LNCAP (cell line): ENCODE data around the gene MAP1A.

Experiments
- TF ChIP-seq, protein P1 (sequence below): fragments of 450-650 bp; IDR thresholded peaks from 2 replicates; pipeline ENCODE4 v1.5.1; 2017; ENCODE audit warnings: mild to moderate bottlenecking

The MAP1A gene

DNA sequence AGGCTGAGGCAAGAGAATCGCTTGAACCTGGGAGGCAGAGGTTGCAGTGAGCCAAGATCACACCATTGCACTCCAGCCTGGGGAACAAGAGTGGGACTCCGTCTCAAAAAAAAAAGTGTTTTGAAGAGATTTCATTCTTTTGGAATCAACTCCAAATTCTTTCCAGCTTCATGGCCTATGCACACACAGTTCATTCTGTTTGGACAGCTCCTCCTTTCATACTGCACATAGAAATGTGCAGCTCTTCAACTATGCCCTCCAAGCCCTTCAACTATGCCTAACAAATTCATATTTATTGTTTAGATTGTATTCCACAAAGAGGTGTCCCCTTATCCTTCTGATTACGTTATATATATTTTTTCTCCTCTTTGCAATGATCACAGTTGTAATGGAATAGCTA, 28.6 kb upstream of the MAP1A start:
- TF ChIP-seq, protein P1, sequence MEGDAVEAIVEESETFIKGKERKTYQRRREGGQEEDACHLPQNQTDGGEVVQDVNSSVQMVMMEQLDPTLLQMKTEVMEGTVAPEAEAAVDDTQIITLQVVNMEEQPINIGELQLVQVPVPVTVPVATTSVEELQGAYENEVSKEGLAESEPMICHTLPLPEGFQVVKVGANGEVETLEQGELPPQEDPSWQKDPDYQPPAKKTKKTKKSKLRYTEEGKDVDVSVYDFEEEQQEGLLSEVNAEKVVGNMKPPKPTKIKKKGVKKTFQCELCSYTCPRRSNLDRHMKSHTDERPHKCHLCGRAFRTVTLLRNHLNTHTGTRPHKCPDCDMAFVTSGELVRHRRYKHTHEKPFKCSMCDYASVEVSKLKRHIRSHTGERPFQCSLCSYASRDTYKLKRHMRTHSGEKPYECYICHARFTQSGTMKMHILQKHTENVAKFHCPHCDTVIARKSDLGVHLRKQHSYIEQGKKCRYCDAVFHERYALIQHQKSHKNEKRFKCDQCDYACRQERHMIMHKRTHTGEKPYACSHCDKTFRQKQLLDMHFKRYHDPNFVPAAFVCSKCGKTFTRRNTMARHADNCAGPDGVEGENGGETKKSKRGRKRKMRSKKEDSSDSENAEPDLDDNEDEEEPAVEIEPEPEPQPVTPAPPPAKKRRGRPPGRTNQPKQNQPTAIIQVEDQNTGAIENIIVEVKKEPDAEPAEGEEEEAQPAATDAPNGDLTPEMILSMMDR = no peak

DNA sequence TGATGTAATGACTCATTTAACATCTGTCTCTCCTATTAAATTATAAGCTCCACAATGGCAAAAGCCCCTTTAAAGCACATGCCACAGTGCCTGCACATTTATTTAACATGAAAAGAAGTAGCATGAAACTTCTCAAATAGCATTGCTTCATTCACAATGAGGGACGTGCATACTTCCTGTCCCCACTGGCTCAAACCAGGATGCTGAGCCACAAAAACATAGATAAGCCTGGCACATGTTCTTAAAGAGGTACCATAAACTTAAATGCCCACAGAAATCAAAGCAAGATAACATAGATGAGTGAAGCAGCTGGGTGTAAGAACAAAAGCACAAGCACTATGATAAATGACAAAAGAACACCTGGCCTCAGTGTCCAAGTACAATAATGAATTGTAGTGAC, 28.2 kb upstream of the MAP1A start:
- TF ChIP-seq, protein P1 = no peak

DNA sequence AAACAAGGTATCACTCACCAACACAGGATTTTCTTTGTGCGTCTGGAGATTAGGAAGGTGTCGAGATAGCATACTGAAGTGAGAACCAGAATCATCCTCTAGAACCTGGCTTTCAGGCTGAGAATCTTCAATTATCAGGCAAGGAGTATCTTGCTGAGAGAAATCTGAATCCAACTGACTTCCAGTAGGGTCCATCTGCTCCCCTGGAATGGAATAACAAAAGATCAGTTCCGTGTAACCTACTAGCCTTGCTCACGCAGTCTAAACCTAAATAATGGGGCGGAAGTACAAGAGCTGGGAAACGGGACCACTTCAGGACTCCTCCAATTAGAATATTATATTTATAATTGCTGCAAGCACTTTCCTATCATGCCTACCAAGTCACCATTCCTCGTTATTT, 25.1 kb upstream of the MAP1A start:
- TF ChIP-seq, protein P1 = no peak

DNA sequence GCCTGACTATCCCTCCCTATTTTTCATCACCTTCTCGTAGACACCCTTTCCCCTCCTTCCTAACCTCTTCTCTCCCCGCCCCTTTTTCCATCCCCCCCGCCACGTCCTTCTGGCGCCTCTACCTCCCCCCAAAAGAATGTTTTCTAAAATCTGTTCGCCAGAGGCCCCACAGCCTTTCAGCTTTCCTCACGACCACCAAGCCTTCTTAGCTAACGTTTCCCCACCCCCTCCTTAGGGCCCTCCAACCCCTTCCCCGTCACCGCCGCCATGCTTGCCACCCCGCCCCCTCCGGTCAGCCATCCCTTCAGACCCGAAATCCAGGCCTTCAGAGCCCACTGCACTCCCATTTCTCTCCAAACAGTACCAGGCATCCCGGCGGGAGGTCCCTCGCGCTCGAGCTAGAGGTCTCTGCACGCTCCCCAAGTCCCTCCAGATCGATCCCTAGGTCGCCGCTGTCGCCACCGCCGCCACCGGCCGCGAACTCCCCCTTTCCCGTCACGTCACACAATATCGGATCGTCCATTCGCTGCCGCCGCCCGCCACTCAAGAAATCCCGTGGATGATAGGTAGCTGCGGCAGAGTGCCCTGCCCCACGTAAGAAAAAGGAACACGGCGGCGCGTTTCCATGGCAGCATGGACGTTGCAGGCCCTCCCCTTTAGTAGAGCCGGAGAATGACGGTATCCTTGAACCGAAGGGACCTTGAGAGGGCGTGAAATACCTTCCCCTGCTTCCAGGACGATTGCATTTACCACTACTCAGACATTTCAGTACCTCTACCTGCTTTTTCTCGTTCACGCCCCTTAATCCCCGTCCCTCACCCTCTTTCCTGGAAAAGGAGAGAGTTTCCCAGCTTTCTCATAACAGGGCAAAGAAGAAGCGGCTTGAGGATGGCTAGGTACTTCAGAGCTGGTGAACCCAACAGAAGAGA, 24.5 kb upstream of the MAP1A start, which contains the start of gene TP53BP1:
TP53BP1 (minus strand) TSS at position 484 of the 929 bp plus-strand sequence; CDS start at position 371, 113 bp downstream.
- TF ChIP-seq, protein P1 = no peak

DNA sequence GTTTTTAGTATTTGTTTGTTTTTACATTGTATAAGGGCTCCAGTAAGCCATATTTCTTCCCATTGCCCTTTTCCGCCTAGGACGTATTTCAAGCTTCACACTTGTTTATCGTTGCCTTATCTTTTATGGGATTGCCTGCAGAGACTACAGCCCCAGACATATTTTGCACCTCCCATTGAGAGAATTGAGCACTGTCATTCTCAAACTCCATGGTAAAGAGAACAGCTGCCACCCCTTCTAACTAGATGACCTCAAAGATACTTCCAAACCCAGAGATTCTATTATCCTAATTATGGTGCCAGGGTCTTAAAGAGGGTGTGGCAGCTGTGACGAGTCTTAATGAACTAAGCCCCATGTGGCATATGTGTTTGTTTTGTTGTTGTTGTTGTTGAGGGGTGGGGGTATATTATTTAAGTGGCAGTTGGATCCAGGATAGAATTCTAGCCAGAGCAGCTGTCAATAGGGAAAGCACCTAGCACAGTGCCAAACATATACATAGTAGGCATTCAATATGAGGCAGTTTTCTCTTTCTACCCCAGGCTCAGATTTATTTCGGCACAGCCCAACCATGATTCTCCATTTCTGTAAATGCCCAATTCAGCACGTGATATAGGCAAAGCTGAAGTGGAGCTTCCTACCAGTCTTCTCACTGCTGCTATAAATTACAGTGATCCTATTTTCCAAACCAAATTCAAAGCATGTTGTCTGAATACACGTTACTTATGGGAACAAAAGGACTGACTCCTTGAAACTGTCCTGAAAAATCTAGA, 23.5 kb upstream of the MAP1A start:
- TF ChIP-seq, protein P1 = no peak

DNA sequence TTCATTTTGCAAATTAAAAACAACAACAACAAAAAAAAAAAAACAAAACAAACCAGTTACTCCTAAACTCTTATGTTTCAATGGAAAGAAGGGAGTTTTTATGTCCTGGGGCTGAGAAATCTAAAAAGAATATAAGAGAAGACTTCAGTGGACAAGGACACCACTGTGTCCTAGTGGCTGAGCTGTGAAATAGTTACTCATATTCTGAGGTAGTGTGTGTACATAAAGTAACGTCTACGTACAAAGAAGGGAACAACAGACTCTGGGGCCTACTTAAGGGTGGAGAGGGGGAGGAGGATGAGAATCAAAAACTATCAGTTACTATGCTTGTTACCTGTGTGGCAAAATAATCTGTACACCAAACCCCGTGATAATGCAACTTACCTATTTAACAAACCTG, 18.4 kb upstream of the MAP1A start:
- TF ChIP-seq, protein P1 = no peak

DNA sequence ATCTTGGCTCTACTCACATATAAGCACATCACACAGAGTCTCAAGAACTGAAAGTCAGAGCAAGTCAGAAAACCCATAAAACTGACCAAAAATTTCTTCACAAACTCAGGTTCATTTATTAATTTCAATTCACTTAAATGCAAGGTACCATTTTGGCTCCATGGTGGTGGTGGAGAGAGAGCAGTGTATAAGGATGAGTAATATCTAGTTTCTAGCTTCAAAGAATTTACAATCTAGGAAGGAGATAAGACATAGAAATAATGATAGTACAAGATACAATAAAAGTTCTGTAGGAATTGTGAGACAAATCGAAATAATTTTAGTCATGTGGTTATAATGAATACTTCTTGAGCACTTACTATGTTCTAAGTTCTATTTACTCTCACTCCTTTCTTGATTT, 17.8 kb upstream of the MAP1A start:
- TF ChIP-seq, protein P1 = no peak
